IPS-18a (cell line): ENCODE data around the gene CYTIP.

Source experiments
- H3K27ac ChIP-seq: one replicate; pipeline ENCODE4 v1.5.1; 2013; ENCODE audit warnings: low read length
- H3K27me3 ChIP-seq: one replicate; pipeline ENCODE4 v1.6.1; 2013; ENCODE audit warnings: mild to moderate bottlenecking, low read length; ENCODE audit not compliant: control insufficient read depth, insufficient read depth
- H3K36me3 ChIP-seq: one replicate; pipeline ENCODE4 v1.6.1; 2013; ENCODE audit warnings: low read depth, low read length; ENCODE audit not compliant: control insufficient read depth
- H3K4me1 ChIP-seq: one replicate; pipeline ENCODE4 v1.6.1; 2013; ENCODE audit warnings: low read depth, low read length; ENCODE audit not compliant: control insufficient read depth
- H3K4me3 ChIP-seq: one replicate; pipeline ENCODE4 v1.5.1; 2013; ENCODE audit warnings: low read length
- H3K9ac ChIP-seq: one replicate; pipeline ENCODE4 v1.6.1; 2013; ENCODE audit warnings: mild to moderate bottlenecking, low read length, moderate library complexity
- H3K9me3 ChIP-seq: one replicate; pipeline ENCODE4 v1.6.1; 2013; ENCODE audit warnings: low read depth, low read length; ENCODE audit not compliant: control insufficient read depth

CYTIP gene

DNA sequence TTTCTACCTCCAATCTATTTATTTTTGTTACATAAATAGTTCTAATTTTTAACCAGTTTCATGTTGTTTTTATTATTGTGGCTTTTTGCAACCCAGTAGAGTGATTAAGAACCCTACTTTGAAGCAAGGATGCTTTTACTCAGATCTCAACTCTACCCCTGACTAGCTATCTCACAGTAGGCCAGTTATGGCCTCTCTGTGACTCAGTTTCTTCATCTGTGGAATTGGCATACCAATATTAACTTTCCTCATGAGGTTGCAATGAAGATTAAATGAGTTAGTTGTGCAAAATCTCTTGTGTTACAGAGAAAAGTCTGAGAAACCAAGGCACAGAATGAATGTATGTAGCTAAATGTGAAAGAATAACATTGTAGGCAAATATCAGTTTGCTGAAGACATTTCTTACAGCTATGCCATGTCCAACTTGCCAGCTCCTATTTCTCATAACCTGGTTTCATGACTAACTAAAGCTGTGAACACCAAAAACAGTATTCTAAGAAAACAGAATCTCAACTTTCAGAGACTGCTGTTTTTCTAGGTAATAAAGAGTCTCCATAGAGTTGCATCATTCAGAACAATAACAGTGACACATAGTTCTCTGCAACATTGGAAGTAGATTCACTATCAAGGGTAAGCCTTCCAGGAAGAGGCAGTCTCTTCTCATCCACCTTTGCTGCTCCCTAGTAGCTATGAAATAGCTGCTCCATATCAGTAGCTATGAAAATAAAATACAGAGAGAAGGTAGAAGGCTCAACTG is 33.2 kb upstream of the CYTIP start:
- no peaks in the 10 kb centered on the region for H3K4me1 ChIP-seq
- H3K4me3 ChIP-seq: no peak overlapping the region
- H3K27ac ChIP-seq: no peak overlapping the region
- no peak overlapping the region for H3K9ac ChIP-seq
- no peaks in the 10 kb centered on the region for H3K9me3 ChIP-seq
- H3K36me3 ChIP-seq: no peaks in the 10 kb centered on the region
- H3K27me3 ChIP-seq: no peaks in the 10 kb centered on the region

DNA sequence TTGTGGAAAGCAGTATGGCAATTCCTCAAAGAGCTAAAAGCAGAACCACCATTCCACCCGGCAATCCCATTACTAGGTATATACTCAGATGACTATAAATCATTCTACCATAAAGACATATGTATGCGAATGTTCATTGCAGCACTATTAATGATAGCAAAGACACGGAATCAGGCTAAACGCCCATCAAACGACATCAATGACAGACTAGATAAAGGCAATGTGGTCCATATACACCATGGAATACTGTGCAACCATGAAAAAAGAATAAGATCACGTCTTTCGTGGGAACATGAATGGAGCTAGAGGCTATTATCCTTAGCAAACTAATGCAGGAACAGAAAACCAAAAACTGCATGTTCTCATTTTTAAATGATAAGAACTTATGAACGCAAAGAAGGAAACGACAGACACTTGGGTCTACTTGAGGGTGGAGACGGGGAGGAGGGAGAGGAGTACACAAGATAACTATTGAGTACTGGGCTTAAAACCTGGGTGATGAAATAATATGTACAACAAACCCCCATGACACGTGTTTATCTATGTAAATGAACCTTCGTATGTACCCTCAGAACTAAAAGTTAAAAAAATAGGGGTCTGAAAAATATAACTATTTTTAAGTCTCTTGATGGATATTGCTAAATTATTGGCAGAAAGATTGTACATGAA is 32.0 kb upstream of the CYTIP start:
- Histone ChIP-seq H3K27me3 (no peaks in the 10 kb centered on the region), H3K27ac (no peak overlapping the region), H3K9me3 (no peaks in the 10 kb centered on the region), H3K4me1 (no peaks in the 10 kb centered on the region), H3K9ac (no peak overlapping the region), H3K4me3 (no peak overlapping the region), H3K36me3 (no peaks in the 10 kb centered on the region)

DNA sequence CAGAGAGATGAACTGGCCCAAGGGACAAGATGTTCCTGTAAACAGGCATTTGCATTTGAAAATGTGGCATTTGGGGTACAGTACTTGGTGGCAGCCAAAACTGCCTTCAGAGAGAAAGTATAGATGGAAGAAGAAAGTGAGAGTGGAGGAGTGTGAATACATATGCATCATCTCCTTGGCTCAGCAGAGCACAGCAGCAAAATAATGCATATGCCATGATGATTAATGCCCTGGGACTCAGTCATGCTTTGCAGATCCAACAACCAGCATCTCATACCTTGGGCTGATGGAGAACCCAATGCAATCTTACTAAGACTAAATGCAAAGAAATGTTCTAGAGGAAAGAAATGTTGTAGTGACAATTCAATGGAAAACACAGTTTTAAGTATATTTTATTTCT is 29.7 kb upstream of the CYTIP start:
- Histone ChIP-seq H3K9ac (no peak overlapping the region), H3K9me3 (no peaks in the 10 kb centered on the region), H3K4me1 (no peaks in the 10 kb centered on the region), H3K36me3 (no peaks in the 10 kb centered on the region), H3K4me3 (no peak overlapping the region), H3K27ac (no peak overlapping the region), H3K27me3 (no peaks in the 10 kb centered on the region)

DNA sequence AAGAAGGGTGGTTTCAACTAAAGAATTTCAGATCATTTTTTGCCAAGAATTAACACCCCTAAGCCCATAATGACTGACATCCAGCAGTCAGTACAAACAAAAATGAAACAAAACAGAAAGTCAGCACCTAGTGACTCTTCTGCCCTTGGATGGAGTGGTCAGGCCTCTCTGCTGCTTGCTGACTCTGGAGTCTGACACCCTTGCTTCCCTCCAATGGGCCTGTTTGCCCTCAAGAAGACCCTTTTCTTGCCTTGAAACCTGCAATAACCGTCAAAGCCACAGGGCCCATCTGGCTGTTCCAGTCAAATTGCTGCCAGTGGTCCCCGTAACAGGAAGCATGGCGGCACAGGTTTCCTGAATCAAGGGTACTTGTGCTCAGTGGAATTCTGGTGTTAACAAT is 27.2 kb upstream of the CYTIP start:
- H3K9me3 ChIP-seq: no peaks in the 10 kb centered on the region
- H3K36me3 ChIP-seq: no peaks in the 10 kb centered on the region
- H3K27ac ChIP-seq: no peak overlapping the region
- no peaks in the 10 kb centered on the region for H3K27me3 ChIP-seq
- no peak overlapping the region for H3K9ac ChIP-seq
- no peaks in the 10 kb centered on the region for H3K4me1 ChIP-seq
- H3K4me3 ChIP-seq: no peak overlapping the region

DNA sequence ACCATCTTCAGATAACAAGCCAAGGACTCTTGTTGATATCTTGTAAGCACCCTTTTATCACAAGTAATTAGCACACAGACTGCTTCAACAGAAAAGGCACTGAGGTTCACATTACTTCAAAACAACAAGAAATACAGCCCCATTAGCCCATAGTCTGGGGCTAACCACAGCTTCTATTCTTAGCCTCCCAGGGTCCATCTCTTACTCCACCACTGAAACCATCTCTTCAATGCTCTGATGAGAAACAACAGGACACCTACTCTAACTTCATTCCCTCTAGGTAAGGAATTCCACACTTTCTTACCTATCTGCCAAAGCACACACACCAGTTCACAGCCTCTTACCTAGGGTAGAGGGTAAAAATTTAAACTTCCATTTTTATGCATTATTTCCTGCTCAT is 26.4 kb upstream of the CYTIP start:
- no peaks in the 10 kb centered on the region for H3K4me1 ChIP-seq

DNA sequence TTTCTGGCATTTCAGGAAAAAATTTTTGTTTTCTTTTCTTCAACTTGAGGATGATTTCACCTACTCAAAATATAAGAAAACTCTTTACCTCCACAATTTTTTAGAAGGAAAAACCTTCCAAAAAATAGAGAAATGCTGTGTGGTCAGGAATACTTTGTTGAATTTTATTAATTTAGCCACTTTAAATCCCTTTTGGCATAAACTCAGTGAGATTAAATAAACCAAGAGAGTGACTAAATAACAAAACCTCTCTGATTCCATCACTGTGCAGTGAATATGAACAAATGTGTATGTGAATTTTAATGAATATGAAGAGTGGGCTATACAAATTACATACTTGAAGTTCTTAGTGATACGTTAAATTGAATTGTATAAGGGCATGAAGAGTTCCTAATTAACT is 25.8 kb upstream of the CYTIP start:
- Histone ChIP-seq H3K9ac (no peak overlapping the region), H3K27ac (no peak overlapping the region), H3K4me1 (no peaks in the 10 kb centered on the region), H3K36me3 (no peaks in the 10 kb centered on the region), H3K4me3 (no peak overlapping the region), H3K27me3 (no peaks in the 10 kb centered on the region), H3K9me3 (no peaks in the 10 kb centered on the region)

More for the DNA sequence above, 26.4 kb upstream of the CYTIP start:
- Histone ChIP-seq H3K4me3 (no peak overlapping the region), H3K9ac (no peak overlapping the region), H3K36me3 (no peaks in the 10 kb centered on the region), H3K27ac (no peak overlapping the region), H3K9me3 (no peaks in the 10 kb centered on the region), H3K27me3 (no peaks in the 10 kb centered on the region)

DNA sequence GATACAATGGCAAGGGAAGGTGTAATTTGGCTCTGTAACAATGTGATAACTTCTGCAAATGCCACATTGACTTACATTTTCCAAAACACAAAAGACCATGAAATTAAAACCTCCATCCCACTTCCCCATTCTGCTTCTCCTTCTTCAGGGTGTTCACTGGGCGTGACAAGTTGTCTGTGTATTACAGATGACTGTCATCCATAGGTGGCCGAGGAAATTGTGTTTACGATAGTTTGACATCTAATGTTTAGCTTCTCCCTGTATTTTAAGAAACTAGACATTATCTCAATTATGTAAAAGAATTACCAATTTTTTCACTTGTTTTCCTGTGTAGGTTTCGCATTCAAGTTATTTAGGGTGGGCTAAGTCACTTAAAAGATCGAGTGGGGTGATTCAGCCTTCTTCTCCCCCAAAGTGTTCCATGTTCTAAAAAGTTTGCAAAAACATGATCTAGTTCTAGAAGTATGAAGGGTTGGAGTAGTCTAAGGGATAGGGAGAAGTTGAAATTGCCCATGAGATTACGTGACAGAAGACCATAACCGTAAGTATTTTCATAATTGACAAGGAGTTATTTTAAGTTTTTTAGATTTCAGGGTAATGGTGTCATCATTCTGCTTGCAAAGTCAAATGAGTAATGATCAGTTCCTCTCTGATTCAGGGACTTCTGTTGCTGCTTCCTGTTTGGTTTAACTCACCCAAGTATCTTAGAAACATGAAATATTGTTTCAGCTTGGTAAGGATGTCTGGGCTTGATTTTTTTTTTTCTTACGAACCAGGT is 25.2 kb upstream of the CYTIP start:
- Histone ChIP-seq H3K9me3 (no peaks in the 10 kb centered on the region), H3K27ac (no peak overlapping the region), H3K4me3 (no peak overlapping the region)

DNA sequence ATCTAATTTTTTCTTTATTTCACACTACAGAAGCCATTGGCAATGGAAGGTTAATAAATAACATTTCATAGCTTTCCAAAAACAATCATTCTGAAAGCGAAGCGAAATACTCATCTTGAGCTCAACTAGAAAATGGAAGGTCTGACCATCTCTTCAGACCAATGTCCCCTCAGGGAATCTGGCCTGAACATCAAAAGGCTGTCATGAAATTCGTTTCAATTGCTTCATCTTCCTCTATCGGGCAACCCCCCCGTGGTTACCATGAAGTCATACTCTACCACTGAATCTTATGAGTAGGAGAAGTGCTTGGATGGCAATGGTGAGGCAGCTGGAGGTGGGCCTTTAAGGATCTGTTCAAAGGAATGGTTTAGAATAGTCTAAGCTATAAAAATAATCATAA is 22.9 kb upstream of the CYTIP start:
- H3K9me3 ChIP-seq: no peaks in the 10 kb centered on the region
- no peaks in the 10 kb centered on the region for H3K4me1 ChIP-seq
- no peak overlapping the region for H3K4me3 ChIP-seq
- no peaks in the 10 kb centered on the region for H3K36me3 ChIP-seq
- H3K27ac ChIP-seq: no peak overlapping the region
- H3K9ac ChIP-seq: no peak overlapping the region
- no peaks in the 10 kb centered on the region for H3K27me3 ChIP-seq

More for the DNA sequence above, 25.2 kb upstream of the CYTIP start:
- no peak overlapping the region for H3K9ac ChIP-seq
- H3K27me3 ChIP-seq: no peaks in the 10 kb centered on the region
- H3K36me3 ChIP-seq: no peaks in the 10 kb centered on the region
- H3K4me1 ChIP-seq: no peaks in the 10 kb centered on the region

DNA sequence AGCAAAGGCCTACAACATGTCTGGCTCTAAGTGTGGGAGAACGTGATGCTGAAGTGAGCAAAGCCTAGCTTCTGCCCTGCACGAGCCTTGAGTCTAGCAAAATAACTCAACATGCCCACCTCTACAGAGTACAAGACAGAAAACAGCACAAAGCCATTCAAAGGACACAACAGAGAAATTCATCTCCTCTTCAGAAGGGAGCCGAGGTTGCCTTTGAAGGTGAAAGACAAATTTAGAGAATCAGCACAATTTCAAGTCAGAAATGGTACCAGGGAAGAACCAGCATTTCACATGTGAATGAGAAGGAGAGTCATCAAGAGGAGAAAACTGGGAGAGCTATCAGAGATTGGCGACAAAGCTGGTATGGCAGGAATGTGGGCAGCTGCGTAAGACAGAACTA is 21.7 kb upstream of the CYTIP start:
- no peaks in the 10 kb centered on the region for H3K27me3 ChIP-seq
- H3K27ac ChIP-seq: no peak overlapping the region
- H3K9ac ChIP-seq: no peak overlapping the region

DNA sequence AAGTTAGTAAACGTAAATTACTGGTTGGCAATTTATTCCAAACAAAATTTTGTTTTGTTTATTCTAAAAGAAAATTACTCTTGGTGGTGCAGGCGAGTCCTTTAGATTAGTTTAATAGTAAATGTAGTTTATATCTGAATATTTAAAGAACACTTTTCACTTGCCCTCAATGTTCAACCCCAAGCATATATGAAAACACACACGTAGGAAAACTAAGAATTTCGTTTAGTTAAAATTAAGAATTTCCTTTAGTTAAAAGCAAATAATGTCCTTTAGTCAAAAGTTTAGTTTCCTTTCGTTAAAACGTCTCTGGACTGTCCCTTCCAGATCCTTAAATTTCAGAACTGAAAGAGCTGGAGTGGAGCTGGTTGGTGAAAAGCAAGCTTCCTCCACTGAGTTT is 19.1 kb upstream of the CYTIP start:
- no peak overlapping the region for H3K9ac ChIP-seq
- peaks cover 13% of the 10 kb centered on the region for H3K4me1 ChIP-seq
- H3K27ac ChIP-seq: no peak overlapping the region
- H3K36me3 ChIP-seq: no peaks in the 10 kb centered on the region
- no peaks in the 10 kb centered on the region for H3K9me3 ChIP-seq
- H3K4me3 ChIP-seq: no peak overlapping the region
- no peaks in the 10 kb centered on the region for H3K27me3 ChIP-seq

More for the DNA sequence above, 21.7 kb upstream of the CYTIP start:
- no peak overlapping the region for H3K4me3 ChIP-seq
- H3K9me3 ChIP-seq: no peaks in the 10 kb centered on the region
- H3K4me1 ChIP-seq: peaks cover 3% of the 10 kb centered on the region
- H3K36me3 ChIP-seq: no peaks in the 10 kb centered on the region

DNA sequence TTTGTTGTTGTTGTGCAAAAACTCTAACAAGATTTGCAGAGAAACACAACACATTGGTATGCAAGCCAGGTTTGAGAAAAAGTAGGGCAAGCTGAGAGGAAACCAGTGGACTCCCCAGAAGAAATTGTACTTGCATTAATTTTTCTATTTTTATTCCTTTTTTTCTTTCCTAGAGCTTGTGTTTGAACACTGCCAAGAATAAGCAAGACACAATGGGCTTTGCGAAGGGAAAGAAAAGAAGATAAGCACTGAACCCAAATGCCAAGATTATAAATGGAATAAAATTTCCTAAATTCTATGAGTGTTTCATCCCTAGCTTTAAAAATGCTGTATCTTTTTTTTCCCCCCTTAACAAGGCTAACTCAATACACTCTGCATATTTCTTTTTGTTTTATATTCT is 17.0 kb upstream of the CYTIP start:
- Histone ChIP-seq H3K27ac (no peak overlapping the region), H3K4me3 (no peak overlapping the region), H3K27me3 (no peaks in the 10 kb centered on the region), H3K36me3 (no peaks in the 10 kb centered on the region), H3K4me1 (peaks cover 13% of the 10 kb centered on the region), H3K9me3 (no peaks in the 10 kb centered on the region), H3K9ac (no peak overlapping the region)
